Ascending aorta (tissue), 2 donors: Measurements from ENCODE around the gene F11R. TPM values are rescaled to one million over a fixed set of nuclear protein-coding genes. Genes with fewer than 3 reads are reported as not detected.
"Not testable (repeated sequence)": the region's sequence is repeated elsewhere in the genome, so short reads cannot be mapped to it uniquely, and the experiment has no call there.

Experiments used
- DNase-seq, 2 donors: peaks; one replicate each; pipeline ENCODE4 v3.0.0-alpha.2; 2019; ENCODE audit warnings: low spot score in 2 of 2
- H3K27ac ChIP-seq, 2 donors: fragments of 200-600 bp; sonication (generic); one replicate each; pipeline ENCODE4 v1.5.1; 2016 to 2017; ENCODE audit warnings: mild to moderate bottlenecking in 1 of 2
- H3K27me3 ChIP-seq: fragments of 200-600 bp; sonication (generic); one replicate; pipeline ENCODE4 v1.5.1; 2017
- H3K36me3 ChIP-seq, 2 donors: fragments of 200-600 bp; sonication (generic); one replicate each; pipeline ENCODE4 v1.5.1; 2016
- H3K4me1 ChIP-seq, 2 donors: fragments of 200-600 bp; sonication (generic); one replicate each; pipeline ENCODE4 v1.5.1; 2016 to 2017; ENCODE audit warnings: mild to moderate bottlenecking in 1 of 2
- H3K4me3 ChIP-seq, 2 donors: fragments of 200-600 bp; sonication (generic); one replicate each; pipeline ENCODE4 v1.5.1; 2016 to 2017; ENCODE audit warnings: mild to moderate bottlenecking in 1 of 2
- H3K9me3 ChIP-seq, 2 donors: fragments of 200-600 bp; sonication (generic); one replicate each; pipeline ENCODE4 v1.5.1; 2016
- intact Hi-C: fragments of 100-400 bp; cut with DNase I; formaldehyde crosslinking; loops from one replicate; pipeline ENCODE4 v1.15.1; 2023
- total RNA-seq: library from RNA; depleted of rRNA; stranded (reverse); fragments of >200 nt; gene quantifications from one replicate; pipeline ENCODE4 v1.1.0, GENCODE V29; 2016
- TF ChIP-seq, protein P1 (sequence below), 3 experiments: fragments of 200-600 bp in 2 of 3; fragments of 450-650 bp in 1 of 3; sonication (generic) in 2 of 3; IDR thresholded peaks; one replicate each; pipeline ENCODE4 v1.5.1; 2016 to 2019; ENCODE audit warnings: antibody characterized with exemption in 3 of 3, mild to moderate bottlenecking in 1 of 3, moderate library complexity in 1 of 3

F11R gene
- total RNA-seq, 1 donor from 2014 or later = 19.9 TPM

- DNase-seq = no peak
- intact Hi-C loops = loop anchor here (5.0 kb wide), 1 partner anchor 113 kb away; no protein-coding TSS in a partner anchor
Observed at GRCh38 chr1:160950657-160951056, 70.3 kb downstream of the F11R start.

GRCh38 chr1:160949881-160950280 is 71.1 kb downstream of the F11R start:
- Histone ChIP-seq H3K36me3 (no peaks in the 10 kb centered on the region), H3K27me3 (no peaks in the 10 kb centered on the region), H3K4me1 (no peaks in the 10 kb centered on the region), H3K9me3 (no peaks in the 10 kb centered on the region), H3K27ac (no peak overlapping the region), H3K4me3 (no peak overlapping the region)
- intact Hi-C loops = loop anchor here (5.0 kb wide), 1 partner anchor 113 kb away; no protein-coding TSS in a partner anchor
- TF ChIP-seq, protein P1, sequence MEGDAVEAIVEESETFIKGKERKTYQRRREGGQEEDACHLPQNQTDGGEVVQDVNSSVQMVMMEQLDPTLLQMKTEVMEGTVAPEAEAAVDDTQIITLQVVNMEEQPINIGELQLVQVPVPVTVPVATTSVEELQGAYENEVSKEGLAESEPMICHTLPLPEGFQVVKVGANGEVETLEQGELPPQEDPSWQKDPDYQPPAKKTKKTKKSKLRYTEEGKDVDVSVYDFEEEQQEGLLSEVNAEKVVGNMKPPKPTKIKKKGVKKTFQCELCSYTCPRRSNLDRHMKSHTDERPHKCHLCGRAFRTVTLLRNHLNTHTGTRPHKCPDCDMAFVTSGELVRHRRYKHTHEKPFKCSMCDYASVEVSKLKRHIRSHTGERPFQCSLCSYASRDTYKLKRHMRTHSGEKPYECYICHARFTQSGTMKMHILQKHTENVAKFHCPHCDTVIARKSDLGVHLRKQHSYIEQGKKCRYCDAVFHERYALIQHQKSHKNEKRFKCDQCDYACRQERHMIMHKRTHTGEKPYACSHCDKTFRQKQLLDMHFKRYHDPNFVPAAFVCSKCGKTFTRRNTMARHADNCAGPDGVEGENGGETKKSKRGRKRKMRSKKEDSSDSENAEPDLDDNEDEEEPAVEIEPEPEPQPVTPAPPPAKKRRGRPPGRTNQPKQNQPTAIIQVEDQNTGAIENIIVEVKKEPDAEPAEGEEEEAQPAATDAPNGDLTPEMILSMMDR (IDR thresholded peaks at IDR 0.05) = no peak
- DNase-seq = no peak

More at GRCh38 chr1:160950657-160951056, 70.3 kb downstream of the F11R start:
- Histone ChIP-seq H3K27me3 (no peaks in the 10 kb centered on the region), H3K9me3 (no peaks in the 10 kb centered on the region), H3K36me3 (no peaks in the 10 kb centered on the region), H3K4me1 (no peaks in the 10 kb centered on the region), H3K4me3 (no peak overlapping the region), H3K27ac (no peak overlapping the region)
- TF ChIP-seq, protein P1 (IDR thresholded peaks at IDR 0.05) = no peak

DNA sequence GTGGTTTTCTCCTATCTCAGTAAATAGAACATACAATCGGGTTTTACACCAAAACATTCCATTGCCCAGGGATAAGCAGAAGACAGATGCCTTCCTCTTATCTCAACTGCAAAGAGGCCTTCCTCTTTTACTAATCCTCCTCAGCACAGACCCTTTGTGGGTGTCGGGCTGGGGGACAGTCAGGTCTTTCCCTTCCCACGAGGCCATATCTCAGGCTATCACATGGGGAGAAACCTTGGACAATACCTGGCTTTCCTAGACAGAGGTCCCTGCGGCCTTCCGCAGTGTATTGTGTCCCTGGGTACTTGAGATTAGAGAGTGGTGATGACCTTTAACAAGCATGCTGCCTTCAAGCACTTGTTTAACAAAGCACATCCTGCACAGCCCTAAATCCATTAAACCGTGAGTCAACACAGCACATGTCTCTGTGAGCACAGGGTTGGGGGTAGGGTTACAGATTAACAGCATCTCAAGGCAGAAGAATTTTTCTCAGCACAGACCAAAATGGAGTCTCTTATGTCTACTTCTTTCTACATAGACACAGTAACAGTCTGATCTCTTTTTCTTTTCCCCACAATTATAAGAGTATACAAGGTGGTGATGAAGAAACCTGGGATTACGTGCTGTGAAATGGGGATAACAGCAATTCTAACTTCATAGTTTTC is 71.6 kb downstream of the F11R start:
- intact Hi-C loops, H3K36me3 ChIP-seq, H3K9me3 ChIP-seq, H3K27ac ChIP-seq, H3K4me3 ChIP-seq, H3K4me1 ChIP-seq, DNase-seq, H3K27me3 ChIP-seq: not testable (repeated sequence)

GRCh38 chr1:160947174-160947759 is 73.7 kb downstream of the F11R start:
- H3K36me3 ChIP-seq, H3K27ac ChIP-seq, H3K4me3 ChIP-seq, intact Hi-C loops, H3K27me3 ChIP-seq, H3K4me1 ChIP-seq, H3K9me3 ChIP-seq, DNase-seq: not testable (repeated sequence)

- H3K4me3 ChIP-seq, intact Hi-C loops, DNase-seq: not testable (repeated sequence)
Observed at GRCh38 chr1:160945881-160946280, 75.1 kb downstream of the F11R start.

More at GRCh38 chr1:160945881-160946280, 75.1 kb downstream of the F11R start:
- H3K4me1 ChIP-seq, H3K9me3 ChIP-seq, H3K27me3 ChIP-seq, H3K36me3 ChIP-seq, H3K27ac ChIP-seq: not testable (repeated sequence)

Other genes starting within 250 kb of the F11R start
- 0.11 TPM for gene LY9, start 225.0 kb downstream of the F11R start, total RNA-seq
- gene CD244, start 158.3 kb downstream of the F11R start, total RNA-seq = not detected
- 2.2 TPM for gene ITLN1, start 136.0 kb downstream of the F11R start, total RNA-seq
- not detected for gene ITLN2, start 66.3 kb downstream of the F11R start, total RNA-seq
- not detected for gene TSTD1, start 17.8 kb upstream of the F11R start, total RNA-seq
- 68.5 TPM for gene USF1, start 24.8 kb upstream of the F11R start, total RNA-seq
- gene ARHGAP30, start 48.7 kb upstream of the F11R start, total RNA-seq = 14.7 TPM
- not detected for gene NECTIN4, start 68.4 kb upstream of the F11R start, total RNA-seq
- gene KLHDC9, start 77.2 kb upstream of the F11R start, total RNA-seq = 0.32 TPM
- 16.3 TPM for gene PFDN2, start 96.9 kb upstream of the F11R start, total RNA-seq
- 44.9 TPM for gene NIT1, start 97.0 kb upstream of the F11R start, total RNA-seq
- gene DEDD, start 111.5 kb upstream of the F11R start, total RNA-seq = 27.8 TPM
- 3.3 TPM for gene UFC1, start 132.8 kb upstream of the F11R start, total RNA-seq
- gene USP21, start 138.3 kb upstream of the F11R start, total RNA-seq = 31.9 TPM
- 4.8 TPM for gene PPOX, start 145.3 kb upstream of the F11R start, total RNA-seq
- gene B4GALT3, start 156.4 kb upstream of the F11R start, total RNA-seq = 26.9 TPM
- gene ADAMTS4, start 177.9 kb upstream of the F11R start, total RNA-seq = 109 TPM
- gene NDUFS2, start 181.2 kb upstream of the F11R start, total RNA-seq = 107 TPM
- gene FCER1G, start 194.1 kb upstream of the F11R start, total RNA-seq = 69.9 TPM
- 161 TPM for gene APOA2, start 202.5 kb upstream of the F11R start, total RNA-seq
- 26.6 TPM for gene TOMM40L, start 204.9 kb upstream of the F11R start, total RNA-seq
- gene NR1I3, start 217.1 kb upstream of the F11R start, total RNA-seq = 0.21 TPM
- gene PCP4L1, start 237.6 kb upstream of the F11R start, total RNA-seq = not detected